AG04450 (cell line): Measurements from ENCODE around the gene KLC1. TPM values are rescaled to one million over a fixed set of nuclear protein-coding genes. Genes with fewer than 3 reads are reported as not detected.
A peak's percentile ranks its signal among the peaks of the same experiment; 100 is the strongest.

ENCODE experiments used
- CTCF ChIA-PET: fragments of 300-600, 350-600 bp; formaldehyde crosslinking; extraction: SDS; loops from one replicate; lab custom pipeline; 2022; ENCODE audit warnings: antibody characterized with exemption, inconsistent platforms; lab: Charles Lee
- POLR2A ChIA-PET: fragments of 350-600 bp; formaldehyde crosslinking; extraction: SDS; loops from one replicate; lab custom pipeline; 2021; ENCODE audit warnings: antibody characterized with exemption, inconsistent platforms; lab: Yijun Ruan, JAX
- DNase-seq: peaks from one replicate; pipeline ENCODE4 v3.0.0-alpha.2; 2011; ENCODE audit warnings: low read depth, low spot score
- H3K27ac ChIP-seq: one replicate; pipeline ENCODE4 v1.5.1; 2012; ENCODE audit warnings: low read depth, low read length, control low read depth
- H3K27me3 ChIP-seq: one replicate; pipeline ENCODE4 v1.6.0; 2012; ENCODE audit warnings: low read length; ENCODE audit not compliant: control insufficient read depth, insufficient read depth
- H3K4me3 ChIP-seq: 2 replicates; pipeline ENCODE4 v1.5.1; 2011; ENCODE audit warnings: mild to moderate bottlenecking, low read depth, low read length, control low read depth
- H3K9me3 ChIP-seq: 2 replicates; pipeline ENCODE4 v1.5.1; 2012; ENCODE audit warnings: low read length; ENCODE audit not compliant: control insufficient read depth, insufficient read depth
- CTCF ChIP-seq: IDR thresholded peaks from 2 replicates; pipeline ENCODE4 v1.5.1; 2011; ENCODE audit warnings: low read depth, low read length, control low read depth, inconsistent platforms
- polyA plus RNA-seq: library from polyadenylated mRNA; depleted of rRNA; stranded (reverse); fragments of >200 nt; gene quantifications from 2 replicates; pipeline ENCODE4 v1.2.3, GENCODE V29; 2011

KLC1 gene
- polyA plus RNA-seq, 1 experiment, result 160 TPM

GRCh38 chr14:103624860-103625259 is 4.2 kb upstream of the KLC1 start:
- no peak overlapping the region for H3K4me3 ChIP-seq
- no peak for TF ChIP-seq CTCF
- peaks cover 3% of the 10 kb centered on the region; the same call in 1 of the 2 replicates for H3K9me3 ChIP-seq
- no peaks in the 10 kb centered on the region for H3K27me3 ChIP-seq
- H3K27ac ChIP-seq, result no peak overlapping the region
- ChIA-PET CTCF (no interaction called here), POLR2A (interaction anchor here (0.7 kb wide), 1 partner anchor 295 kb away, joined by 4 read pairs; no protein-coding TSS in a partner anchor)
- DNase-seq, result no peak

GRCh38 chr14:103625356-103626095 is 3.5 kb upstream of the KLC1 start:
- no peak for DNase-seq
- Histone ChIP-seq H3K4me3 (no peak overlapping the region), H3K9me3 (peaks cover 3% of the 10 kb centered on the region; the same call in 1 of the 2 replicates), H3K27ac (no peak overlapping the region), H3K27me3 (no peaks in the 10 kb centered on the region)
- no peak for TF ChIP-seq CTCF
- CTCF ChIA-PET, result no interaction called here
- POLR2A ChIA-PET, result interaction anchor here (0.7 kb wide), 1 partner anchor 296 kb away, joined by 4 read pairs; no protein-coding TSS in a partner anchor

- no peak for DNase-seq
- ChIA-PET CTCF (no interaction called here), POLR2A (no interaction called here)
- H3K27me3 ChIP-seq, result no peaks in the 10 kb centered on the region
- no peak for TF ChIP-seq CTCF
- H3K27ac ChIP-seq, result no peak overlapping the region
- peaks cover 3% of the 10 kb centered on the region; the same call in 1 of the 2 replicates for H3K9me3 ChIP-seq
- H3K4me3 ChIP-seq, result no peak overlapping the region
Observed at GRCh38 chr14:103626146-103626850, 2.7 kb upstream of the KLC1 start.

GRCh38 chr14:103627073-103628025 is 1.7 kb upstream of the KLC1 start:
- peaks cover 3% of the 10 kb centered on the region; the same call in 1 of the 2 replicates for H3K9me3 ChIP-seq
- H3K4me3 ChIP-seq, result no peak overlapping the region
- POLR2A ChIA-PET, result interaction anchor here (0.6 kb wide), 1 partner anchor 11 kb away, joined by 4 read pairs; no protein-coding TSS in a partner anchor
- peak overlapping the region; percentile 95 for H3K27ac ChIP-seq
- no peaks in the 10 kb centered on the region for H3K27me3 ChIP-seq
- CTCF ChIA-PET, result no interaction called here
- no peak for DNase-seq
- no peak for TF ChIP-seq CTCF
